Measurements from ENCODE around the gene ESYT3. TPM values are rescaled to one million over a fixed set of nuclear protein-coding genes. Genes with fewer than 3 reads are reported as not detected.
"Not testable (repeated sequence)": the region's sequence is repeated elsewhere in the genome, so short reads cannot be mapped to it uniquely, and the experiment has no call there.

Gene ESYT3
- total RNA-seq, 1 donor from 2014 or later, result 0.29 TPM

DNA sequence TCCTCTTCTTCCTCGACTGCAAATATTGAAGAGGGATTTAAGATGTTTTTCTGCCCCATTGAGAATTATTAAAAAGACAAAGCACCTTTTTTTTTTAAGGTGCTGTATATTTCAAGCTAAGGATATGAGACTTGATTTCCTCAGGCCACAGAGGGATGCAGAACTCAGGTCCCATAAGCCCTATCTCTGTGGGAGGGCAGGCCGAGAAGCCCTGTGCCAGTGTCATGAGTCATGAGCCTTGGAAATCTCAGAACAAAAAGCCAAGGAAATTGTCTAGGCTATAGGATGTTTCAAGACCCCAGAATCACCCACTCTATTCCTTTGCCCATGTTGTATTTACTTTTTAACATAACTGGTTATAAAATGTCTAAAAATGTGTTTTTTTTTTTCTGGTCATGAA lies 7.3 kb downstream of the ESYT3 start:
- intact Hi-C loops (cut with micrococcal nuclease), result no loop called here

GRCh38 chr3:138442433-138442832 lies 8.0 kb downstream of the ESYT3 start:
- intact Hi-C loops (cut with micrococcal nuclease), result no loop called here

DNA sequence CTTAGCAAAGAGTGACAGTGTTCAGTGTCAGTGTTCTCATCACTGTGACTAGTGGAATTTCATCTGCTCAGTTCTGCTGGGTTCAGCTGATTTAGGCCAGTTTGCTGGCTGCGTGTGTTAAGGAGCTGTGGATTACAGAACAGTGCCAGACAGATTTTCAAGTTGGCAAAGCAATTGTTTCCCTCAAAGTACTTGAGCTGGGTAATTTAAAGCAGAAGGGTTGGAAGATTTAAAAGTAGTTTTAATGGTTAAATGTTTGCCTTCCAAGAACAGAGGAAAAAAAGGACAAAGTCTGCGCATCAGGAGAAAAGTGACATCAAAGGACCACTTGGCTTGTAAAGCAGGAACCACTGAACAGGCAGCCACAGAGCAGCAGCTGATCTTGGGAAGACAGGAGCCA lies 8.7 kb downstream of the ESYT3 start:
- intact Hi-C loops (cut with micrococcal nuclease), result no loop called here

GRCh38 chr3:138443521-138444503 lies 9.4 kb downstream of the ESYT3 start:
- intact Hi-C loops (cut with micrococcal nuclease), result no loop called here

GRCh38 chr3:138445236-138445635 lies 10.8 kb downstream of the ESYT3 start:
- intact Hi-C loops (cut with micrococcal nuclease), result no loop called here

DNA sequence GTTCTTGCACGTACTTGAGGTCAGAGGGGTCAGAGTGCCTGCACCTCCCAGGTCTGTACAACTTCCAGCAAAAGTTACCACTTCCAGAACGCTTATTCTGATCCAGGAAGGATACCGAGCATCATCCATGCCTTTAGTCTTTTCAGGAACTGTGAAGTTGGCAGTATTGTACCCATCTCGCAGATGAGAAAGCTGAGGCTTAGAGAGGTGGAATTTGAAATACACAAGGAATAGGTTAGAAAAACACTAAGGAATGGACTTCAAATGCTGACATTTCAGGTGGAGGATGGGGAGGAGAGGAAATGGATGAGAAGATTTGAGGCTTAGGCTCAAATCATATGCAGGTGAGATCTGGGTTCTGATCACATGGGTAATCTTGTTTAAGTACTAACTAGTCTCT lies 11.2 kb downstream of the ESYT3 start:
- intact Hi-C loops (cut with micrococcal nuclease), result no loop called here

- intact Hi-C loops (cut with micrococcal nuclease), result no loop called here
These were observed 14.2 kb downstream of the ESYT3 start for GRCh38 chr3:138448631-138449030.

DNA sequence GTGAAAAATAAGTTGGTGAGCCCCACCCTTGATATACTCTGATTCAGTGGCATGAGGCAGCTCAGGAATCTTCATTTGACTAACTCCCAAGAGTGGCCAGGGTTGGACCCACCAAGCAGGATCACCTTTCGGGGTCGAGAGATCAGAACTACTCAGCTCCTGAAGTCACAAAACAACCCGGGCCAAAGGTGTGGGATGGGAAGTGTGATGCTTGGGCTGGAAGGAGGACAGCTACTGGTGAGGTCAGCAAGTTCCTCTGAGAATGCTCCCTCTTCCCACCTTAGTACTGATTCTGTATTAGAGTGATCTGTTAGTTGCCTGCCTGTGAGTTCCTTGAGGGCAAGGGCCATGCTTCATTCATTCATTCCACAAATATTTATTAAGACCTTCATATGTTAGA lies 15.1 kb downstream of the ESYT3 start:
- intact Hi-C loops (cut with micrococcal nuclease), result no loop called here

DNA sequence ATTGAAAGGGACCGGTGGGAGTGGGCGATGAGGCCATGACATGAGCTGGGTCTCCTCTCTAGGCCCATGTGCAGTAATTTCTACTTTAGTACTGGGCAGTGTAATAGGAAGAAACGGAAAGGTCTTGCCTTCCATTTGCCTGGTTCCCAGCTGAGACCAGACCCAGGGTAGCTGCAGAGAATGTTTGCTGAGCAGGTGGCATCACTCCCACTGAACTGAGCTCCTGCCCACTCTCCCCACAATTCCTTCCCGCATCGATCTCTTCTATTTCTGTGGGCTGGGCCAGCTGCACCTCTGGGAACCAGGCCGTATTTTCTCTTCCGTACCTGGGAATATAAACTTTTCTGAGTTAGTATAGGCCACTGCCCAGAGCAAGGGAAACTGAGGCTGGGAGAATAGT lies 15.8 kb downstream of the ESYT3 start:
- intact Hi-C loops (cut with micrococcal nuclease), result no loop called here

- intact Hi-C loops (cut with micrococcal nuclease), result no loop called here
These were observed 16.4 kb downstream of the ESYT3 start for GRCh38 chr3:138450704-138451424.

- intact Hi-C loops (cut with micrococcal nuclease), result no loop called here
These were observed 17.3 kb downstream of the ESYT3 start for GRCh38 chr3:138451595-138452162.

DNA sequence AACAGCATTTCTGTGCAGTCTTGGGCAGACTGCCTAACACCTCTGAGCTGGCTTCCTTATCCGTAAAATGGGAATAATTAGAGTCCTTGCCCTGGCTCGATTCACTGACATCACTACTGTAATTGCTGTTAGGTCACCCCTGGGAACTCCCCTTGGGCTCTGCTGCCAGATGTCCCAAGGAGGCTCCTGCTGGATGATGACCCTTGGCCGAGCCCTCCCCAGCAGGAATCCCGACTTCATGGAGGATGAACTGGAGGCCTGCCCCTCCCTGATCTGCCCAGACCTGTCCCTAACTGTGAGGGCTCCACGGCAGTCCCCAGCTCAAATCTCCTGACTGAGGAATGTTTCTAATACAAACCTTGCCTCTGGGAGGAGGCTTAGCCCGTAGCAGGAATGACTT lies 18.0 kb downstream of the ESYT3 start:
- intact Hi-C loops (cut with micrococcal nuclease), result no loop called here

DNA sequence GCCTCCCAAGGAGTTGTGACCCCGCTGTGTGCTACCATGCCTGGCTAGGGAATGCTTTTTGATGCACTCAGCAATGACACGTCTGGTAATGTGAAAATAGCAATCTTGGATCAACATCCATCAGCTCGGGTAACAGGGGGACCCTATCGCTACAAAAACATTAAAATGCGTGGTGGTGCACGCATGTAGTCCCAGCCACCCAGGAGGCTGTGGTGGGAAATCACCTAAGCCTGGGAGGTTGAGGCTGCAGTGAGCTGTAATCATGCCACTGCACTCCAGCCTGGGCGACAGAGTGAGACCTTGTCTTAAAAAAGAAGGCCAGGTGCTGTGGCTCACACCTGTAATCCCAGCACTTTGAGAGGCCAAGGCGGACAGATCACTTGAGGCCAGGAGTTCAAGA lies 19.5 kb downstream of the ESYT3 start:
- intact Hi-C loops (cut with micrococcal nuclease), result not testable (repeated sequence)

- intact Hi-C loops (cut with micrococcal nuclease), result no loop called here
These were observed 21.6 kb downstream of the ESYT3 start for GRCh38 chr3:138455801-138456716.

DNA sequence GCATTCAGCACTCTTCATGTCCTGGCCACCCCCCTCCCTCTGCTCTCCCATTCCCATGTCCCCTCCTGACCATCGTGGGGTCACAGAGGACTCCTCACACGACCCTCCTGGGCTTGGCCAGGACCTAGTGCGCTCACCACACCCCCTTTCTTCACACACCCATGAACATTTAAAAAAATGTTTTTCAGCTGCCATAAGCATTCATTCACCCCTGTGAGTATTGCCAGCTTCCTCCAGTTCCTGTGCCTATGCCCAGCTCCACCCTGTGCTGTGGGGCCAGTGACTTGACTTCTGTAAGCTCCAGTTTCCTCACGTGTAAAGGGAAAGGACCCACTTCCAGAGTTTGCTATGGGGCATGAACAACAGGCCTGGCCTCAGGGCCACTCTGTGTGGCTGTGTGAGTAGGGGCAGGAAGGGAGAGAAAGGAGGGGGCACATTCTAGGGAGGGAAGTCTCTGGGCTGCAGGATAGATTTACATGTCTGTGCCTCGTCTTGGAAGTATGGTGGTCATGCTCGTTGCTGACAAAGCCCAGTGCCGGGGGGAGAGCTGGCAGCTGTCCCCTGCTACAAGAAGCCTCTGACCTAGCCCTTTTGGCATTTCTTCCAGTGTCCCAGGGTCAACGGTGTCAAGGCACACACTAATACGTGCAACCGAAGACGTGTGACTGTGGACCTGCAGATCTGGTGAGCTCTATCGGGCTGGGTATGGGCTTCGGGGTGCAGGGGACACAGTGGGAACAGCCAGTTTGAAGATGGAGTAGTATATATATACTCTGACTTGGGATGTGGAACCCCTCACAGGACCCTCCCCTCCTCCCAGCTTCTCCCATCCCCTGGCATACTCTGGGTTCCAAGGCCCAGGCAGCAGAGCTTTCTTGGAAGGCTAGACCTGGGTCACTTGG lies 22.8 kb downstream of the ESYT3 start:
- intact Hi-C loops (cut with micrococcal nuclease), result no loop called here

DNA sequence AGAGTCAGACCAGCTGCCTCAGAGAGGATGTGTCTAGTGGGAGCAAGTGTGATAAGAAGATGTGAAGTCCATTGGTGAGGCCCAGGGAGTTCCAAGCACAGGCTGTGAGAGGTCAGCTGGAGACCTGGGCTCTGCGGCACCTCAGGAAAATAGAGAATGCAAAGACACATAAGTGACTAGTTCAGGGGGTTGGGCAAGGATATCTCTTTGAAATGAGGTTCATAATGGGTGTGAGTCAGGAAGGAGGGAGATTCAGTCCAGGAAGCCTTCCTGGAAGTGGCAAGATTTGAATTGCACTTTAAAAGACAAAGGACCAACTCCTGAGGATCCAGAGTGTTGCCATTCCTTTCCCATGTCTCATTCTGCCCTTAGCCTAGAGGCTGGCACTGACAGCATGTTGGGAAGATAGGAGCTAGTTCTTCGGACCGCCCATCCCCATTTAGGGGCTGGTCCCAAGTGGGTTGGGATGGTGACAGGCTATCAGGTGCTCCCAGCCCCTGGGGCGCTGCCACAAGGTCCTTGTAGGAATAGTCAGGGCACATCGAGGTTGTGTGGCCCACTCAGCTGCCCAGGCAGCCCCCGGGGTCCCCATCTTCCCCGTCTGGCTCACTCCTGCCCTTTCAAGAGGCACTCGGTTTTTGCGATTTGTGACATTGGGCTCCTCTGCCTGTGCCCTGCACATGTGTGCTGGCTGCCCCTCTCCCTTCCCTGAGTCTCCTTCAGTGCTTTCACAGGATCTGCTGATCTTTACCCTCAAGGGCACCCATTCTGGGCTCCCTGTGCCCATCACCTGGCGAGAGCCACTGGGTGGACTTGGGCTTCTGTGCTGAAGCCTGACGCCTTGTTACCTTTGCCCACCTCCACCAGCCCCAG lies 23.7 kb downstream of the ESYT3 start:
- intact Hi-C loops (cut with micrococcal nuclease), result no loop called here

DNA sequence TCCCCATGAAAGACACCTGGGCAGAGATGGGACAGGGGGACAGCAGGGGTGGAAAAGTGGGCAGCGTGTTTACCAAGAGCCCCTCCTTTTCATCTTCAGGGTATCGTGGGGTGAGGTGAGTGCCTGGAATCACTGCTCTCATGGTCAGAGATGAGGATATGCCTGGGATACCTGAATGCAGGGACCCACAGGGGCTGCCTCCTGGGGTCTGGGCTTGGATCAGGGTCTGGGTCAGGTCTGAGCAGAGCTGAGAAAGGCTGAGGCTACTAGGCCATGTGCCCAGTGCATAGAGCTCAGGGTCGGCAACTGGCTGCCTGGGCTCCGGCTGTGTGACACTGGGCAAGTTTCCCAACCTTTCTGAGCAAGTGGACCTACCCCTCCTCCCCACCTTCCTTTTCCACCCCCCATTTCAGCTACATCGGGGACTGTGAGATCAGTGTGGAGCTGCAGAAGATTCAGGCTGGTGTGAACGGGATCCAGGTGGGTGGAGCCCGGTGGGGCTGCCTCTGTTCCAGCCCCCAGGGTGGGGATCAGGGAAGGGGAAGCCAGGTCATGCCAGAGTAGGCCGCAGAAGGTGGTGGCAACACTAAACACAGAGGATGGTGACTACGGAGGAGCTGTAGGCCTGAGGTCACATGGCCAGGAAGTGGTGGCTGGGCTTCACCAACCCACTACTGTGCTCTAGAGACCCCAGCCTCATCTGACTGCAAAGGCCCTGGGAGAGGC lies 24.5 kb downstream of the ESYT3 start:
- intact Hi-C loops (cut with micrococcal nuclease), result no loop called here

Data from T-helper 1 cell treated with Interleukin-12 subunit alpha and Interleukin-12 subunit beta and Interleukin-4 antibody, amounts not matched to agents 30 ng/mL and 1 ng/mL, for 36 hours (primary cell).